H1 (cell line): ENCODE measurements around the gene GRSF1.

ENCODE experiments used
- CBX8 ChIP-seq: fragments of 300-800, 300-1000 bp; sonication (generic); IDR thresholded peaks from 2 replicates; pipeline ENCODE4 v1.7.1; 2016; ENCODE audit warnings: low read depth, low read length, borderline replicate concordance
- CHD2 ChIP-seq: IDR thresholded peaks from 2 replicates; pipeline ENCODE4 v1.6.1; 2012; ENCODE audit warnings: low read length, improper control_type of control experiment
- GTF2F1 ChIP-seq: IDR thresholded peaks from 2 replicates; pipeline ENCODE4 v1.6.1; 2012; ENCODE audit warnings: low read depth, low read length, improper control_type of control experiment, borderline replicate concordance
- KDM1A ChIP-seq: fragments of 200-600, 300-600 bp; sonication (generic); IDR thresholded peaks from 2 replicates; pipeline ENCODE4 v1.7.1; 2016; ENCODE audit warnings: mild to moderate bottlenecking, low read length, borderline replicate concordance
- MAFK ChIP-seq: IDR thresholded peaks from 2 replicates; pipeline ENCODE4 v1.6.1; 2012; ENCODE audit warnings: low read depth, mild to moderate bottlenecking, improper control_type of control experiment, low read length
- POLR2A ChIP-seq, 2 experiments: IDR thresholded peaks; 1 replicate in 1 of 2; 2 replicates in 1 of 2; pipeline ENCODE4 v1.6.1; 2011; ENCODE audit warnings: low read depth in 2 of 2, low read length in 2 of 2, mild to moderate bottlenecking in 2 of 2; ENCODE audit errors: control extremely low read depth in 1 of 2
- POLR2AphosphoS5 ChIP-seq: IDR thresholded peaks from 2 replicates; pipeline ENCODE4 v1.6.1; 2011; ENCODE audit warnings: low read depth, low read length
- RAD21 ChIP-seq, 2 experiments: IDR thresholded peaks in 1 of 2; conservative IDR thresholded peaks in 1 of 2; 2 replicates each; pipeline ENCODE4 v1.6.1; 2011; ENCODE audit warnings: low read depth in 2 of 2, low read length in 2 of 2, improper control_type of control experiment in 1 of 2, inconsistent platforms in 1 of 2, mild to moderate bottlenecking in 1 of 2, moderate library complexity in 1 of 2
- RFX5 ChIP-seq: IDR thresholded peaks from 2 replicates; pipeline ENCODE4 v1.6.1; 2011; ENCODE audit warnings: low read depth, low read length, improper control_type of control experiment, borderline replicate concordance
- RXRA ChIP-seq: IDR thresholded peaks from 2 replicates; pipeline ENCODE4 v1.6.1; 2011; ENCODE audit warnings: low read depth, mild to moderate bottlenecking, low read length, moderate library complexity; ENCODE audit not compliant: insufficient read depth
- SP2 ChIP-seq: IDR thresholded peaks from 2 replicates; pipeline ENCODE4 v1.6.1; 2012; ENCODE audit warnings: mild to moderate bottlenecking, low read length, inconsistent platforms
- YY1 ChIP-seq: IDR thresholded peaks from 2 replicates; pipeline ENCODE4 v1.6.1; 2011; ENCODE audit warnings: low read depth, mild to moderate bottlenecking, low read length
- TF ChIP-seq, protein P1 (sequence below), 3 experiments: IDR thresholded peaks; 1 replicate in 2 of 3; 2 replicates in 1 of 3; pipeline versions ENCODE4 v1.5.1 to v1.6.1; 2011; ENCODE audit warnings: low read length in 3 of 3, mild to moderate bottlenecking in 3 of 3, inconsistent platforms in 2 of 3, low read depth in 1 of 3, moderate library complexity in 1 of 3; ENCODE audit not compliant: insufficient read depth in 1 of 3; ENCODE audit errors: control extremely low read depth in 1 of 3
- TF ChIP-seq, protein P2 (sequence below): IDR thresholded peaks from 2 replicates; pipeline ENCODE4 v1.6.1; 2012; ENCODE audit warnings: inconsistent platforms

GRCh38 chr4:70868778-70869177, 29.1 kb upstream of the GRSF1 start:
- no peak for TF ChIP-seq YY1
- no peak for TF ChIP-seq RAD21 (IDR thresholded peaks at IDR 0.05 in 1 of 2, conservative IDR thresholded peaks at IDR 0.05 in 1 of 2; ENCODE audit: low read depth in 2 of 2, low read length in 2 of 2)
- no peak for TF ChIP-seq SP2
- no peak for TF ChIP-seq MAFK
- no peak for TF ChIP-seq POLR2A (IDR thresholded peaks at IDR 0.05; ENCODE audit: control extremely low read depth in 1 of 2, low read depth in 2 of 2, low read length in 2 of 2)
- TF ChIP-seq, protein P1, sequence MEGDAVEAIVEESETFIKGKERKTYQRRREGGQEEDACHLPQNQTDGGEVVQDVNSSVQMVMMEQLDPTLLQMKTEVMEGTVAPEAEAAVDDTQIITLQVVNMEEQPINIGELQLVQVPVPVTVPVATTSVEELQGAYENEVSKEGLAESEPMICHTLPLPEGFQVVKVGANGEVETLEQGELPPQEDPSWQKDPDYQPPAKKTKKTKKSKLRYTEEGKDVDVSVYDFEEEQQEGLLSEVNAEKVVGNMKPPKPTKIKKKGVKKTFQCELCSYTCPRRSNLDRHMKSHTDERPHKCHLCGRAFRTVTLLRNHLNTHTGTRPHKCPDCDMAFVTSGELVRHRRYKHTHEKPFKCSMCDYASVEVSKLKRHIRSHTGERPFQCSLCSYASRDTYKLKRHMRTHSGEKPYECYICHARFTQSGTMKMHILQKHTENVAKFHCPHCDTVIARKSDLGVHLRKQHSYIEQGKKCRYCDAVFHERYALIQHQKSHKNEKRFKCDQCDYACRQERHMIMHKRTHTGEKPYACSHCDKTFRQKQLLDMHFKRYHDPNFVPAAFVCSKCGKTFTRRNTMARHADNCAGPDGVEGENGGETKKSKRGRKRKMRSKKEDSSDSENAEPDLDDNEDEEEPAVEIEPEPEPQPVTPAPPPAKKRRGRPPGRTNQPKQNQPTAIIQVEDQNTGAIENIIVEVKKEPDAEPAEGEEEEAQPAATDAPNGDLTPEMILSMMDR (IDR thresholded peaks at IDR 0.05; ENCODE audit: control extremely low read depth in 1 of 3, insufficient read depth in 1 of 3, low read depth in 1 of 3, low read length in 3 of 3) = no peak
- no peak for TF ChIP-seq POLR2AphosphoS5
- no peak for TF ChIP-seq RFX5
- no peak for TF ChIP-seq GTF2F1
- no peak for TF ChIP-seq CHD2
- no peak for TF ChIP-seq CBX8
- TF ChIP-seq KDM1A = no peak
- TF ChIP-seq RXRA = no peak
- TF ChIP-seq, protein P2, sequence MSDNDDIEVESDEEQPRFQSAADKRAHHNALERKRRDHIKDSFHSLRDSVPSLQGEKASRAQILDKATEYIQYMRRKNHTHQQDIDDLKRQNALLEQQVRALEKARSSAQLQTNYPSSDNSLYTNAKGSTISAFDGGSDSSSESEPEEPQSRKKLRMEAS = no peak
